Left lung (tissue), 10 donors: ENCODE data around the gene ZNF688. TPM values are rescaled to one million over a fixed set of nuclear protein-coding genes. Genes with fewer than 3 reads are reported as not detected.

Source experiments
- ATAC-seq: fragments of 200-7000 bp; cut with Tn5 transposase; one replicate; pipeline ENCODE4 v1.9.1; 2020; ENCODE audit warnings: moderate library complexity
- DNase-seq, 4 donors: peaks; one replicate each; pipeline ENCODE4 v3.0.0-alpha.2; 2013 to 2020
- H3K27ac ChIP-seq, 2 donors: fragments of 200-600 bp; sonication (generic) in 1 of 2; one replicate each; pipeline versions ENCODE4 v1.5.0 to v1.8.0; 2020 to 2021
- H3K27me3 ChIP-seq, 2 donors: fragments of 200-600 bp; sonication (generic) in 1 of 2; one replicate each; pipeline versions ENCODE4 v1.5.0 to v1.8.0; 2020 to 2021
- H3K36me3 ChIP-seq, 2 donors: fragments of 200-600 bp; sonication (generic) in 1 of 2; one replicate each; pipeline versions ENCODE4 v1.5.0 to v1.8.0; 2020 to 2021
- H3K4me1 ChIP-seq, 2 donors: fragments of 200-600 bp; one replicate each; pipeline ENCODE4 v1.8.0; 2021
- H3K4me3 ChIP-seq, 2 donors: fragments of 200-600 bp; sonication (generic) in 1 of 2; one replicate each; pipeline versions ENCODE4 v1.5.0 to v1.8.0; 2020 to 2021; ENCODE audit warnings: mild to moderate bottlenecking in 1 of 2
- H3K9me3 ChIP-seq, 2 donors: fragments of 200-600 bp; sonication (generic) in 1 of 2; one replicate each; pipeline versions ENCODE4 v1.5.0 to v1.8.0; 2020 to 2021
- intact Hi-C, 2 donors: fragments of 100-400 bp; cut with DNase I; formaldehyde crosslinking; loops; one replicate each; pipeline versions ENCODE4 v1.11.2 to v1.14.2; 2022
- polyA plus RNA-seq, 6 donors: library from polyadenylated mRNA; unstranded; fragments of 120-200 nt; gene quantifications; one replicate each; pipeline ENCODE4 v1.2.1, GENCODE V29; 2013; ENCODE audit not compliant: insufficient read length in 6 of 6
- total RNA-seq, 2 donors: library from RNA; stranded (reverse); fragmentation: NEBNext Ultra II Directional; extraction: Animal tissue kit (Norgen Biotek cat#: 25700); gene quantifications; one replicate each; pipeline ENCODE4 v1.2.1, GENCODE V29; 2021
- TF ChIP-seq, protein P1 (sequence below), 2 donors: fragments of 200-600 bp; sonication (generic) in 1 of 2; IDR thresholded peaks; one replicate each; pipeline versions ENCODE4 v1.5.0 to v1.8.0; 2021; ENCODE audit warnings: antibody characterized with exemption in 2 of 2
- donor health status: DM: no; HTN: yes; CAD: no.
- donor health status: DM: no; HTN: no; CAD: no.

The ZNF688 gene
- total and polyA plus RNA-seq, 8 donors = 8.9 to 16.4 (median 12.3) TPM

DNA sequence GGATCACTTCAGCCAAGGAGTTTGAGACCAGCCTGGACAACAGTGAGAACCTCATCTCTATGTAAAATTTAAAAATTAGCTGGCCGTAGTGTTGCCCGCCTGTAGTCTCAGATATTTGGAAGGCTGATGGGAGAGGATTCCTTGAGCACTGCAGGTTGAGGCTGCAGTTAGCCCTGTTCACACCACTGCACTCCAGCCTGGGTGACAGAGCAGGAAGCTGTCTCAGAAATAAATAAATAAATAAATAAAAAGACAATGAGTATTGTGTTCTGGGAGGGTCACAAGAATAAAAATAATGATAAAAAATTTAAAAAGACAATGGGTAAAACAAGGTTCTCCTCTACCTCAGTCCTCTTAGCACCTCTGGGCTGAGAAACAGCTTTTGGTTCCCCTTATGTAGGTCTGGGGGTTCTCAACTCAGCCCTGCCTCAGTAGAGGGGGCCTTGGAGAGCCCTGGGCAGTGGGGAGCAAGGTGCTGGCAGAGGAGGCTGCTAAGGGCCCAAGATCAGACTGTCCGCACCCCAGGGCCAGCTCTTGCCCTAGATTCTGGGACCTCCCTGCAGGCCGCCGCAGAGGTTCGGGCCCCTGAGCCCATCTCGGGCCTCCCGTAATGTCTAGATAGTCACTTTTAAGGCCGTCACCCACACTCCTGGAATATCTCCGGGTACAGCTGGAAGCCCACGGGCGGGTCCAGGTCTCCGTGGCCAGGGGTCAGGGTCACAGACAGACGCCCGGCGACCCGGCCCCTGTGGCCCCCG is 16.8 kb downstream of the ZNF688 start:
- no peaks in the 10 kb centered on the region for H3K27me3 ChIP-seq
- no peak overlapping the region for H3K27ac ChIP-seq
- H3K9me3 ChIP-seq = no peaks in the 10 kb centered on the region
- H3K36me3 ChIP-seq = peaks cover 0 to 31% of the 10 kb centered on the region in 2 donors
- H3K4me1 ChIP-seq = peaks cover 0 to 57% of the 10 kb centered on the region in 2 donors
- no peak overlapping the region for H3K4me3 ChIP-seq
- no peak for ATAC-seq
- intact Hi-C loops = no loop called here
- TF ChIP-seq, protein P1, sequence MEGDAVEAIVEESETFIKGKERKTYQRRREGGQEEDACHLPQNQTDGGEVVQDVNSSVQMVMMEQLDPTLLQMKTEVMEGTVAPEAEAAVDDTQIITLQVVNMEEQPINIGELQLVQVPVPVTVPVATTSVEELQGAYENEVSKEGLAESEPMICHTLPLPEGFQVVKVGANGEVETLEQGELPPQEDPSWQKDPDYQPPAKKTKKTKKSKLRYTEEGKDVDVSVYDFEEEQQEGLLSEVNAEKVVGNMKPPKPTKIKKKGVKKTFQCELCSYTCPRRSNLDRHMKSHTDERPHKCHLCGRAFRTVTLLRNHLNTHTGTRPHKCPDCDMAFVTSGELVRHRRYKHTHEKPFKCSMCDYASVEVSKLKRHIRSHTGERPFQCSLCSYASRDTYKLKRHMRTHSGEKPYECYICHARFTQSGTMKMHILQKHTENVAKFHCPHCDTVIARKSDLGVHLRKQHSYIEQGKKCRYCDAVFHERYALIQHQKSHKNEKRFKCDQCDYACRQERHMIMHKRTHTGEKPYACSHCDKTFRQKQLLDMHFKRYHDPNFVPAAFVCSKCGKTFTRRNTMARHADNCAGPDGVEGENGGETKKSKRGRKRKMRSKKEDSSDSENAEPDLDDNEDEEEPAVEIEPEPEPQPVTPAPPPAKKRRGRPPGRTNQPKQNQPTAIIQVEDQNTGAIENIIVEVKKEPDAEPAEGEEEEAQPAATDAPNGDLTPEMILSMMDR (IDR thresholded peaks at IDR 0.05) = no peak
- DNase-seq = peak in 1 of 4 donors; percentile 72

- ATAC-seq (no peak), DNase-seq (no peak)
- Histone ChIP-seq H3K27me3 (no peaks in the 10 kb centered on the region), H3K9me3 (no peaks in the 10 kb centered on the region), H3K36me3 (peaks cover 0 to 31% of the 10 kb centered on the region in 2 donors), H3K27ac (peak overlapping the region in 1 of 2 donors; percentile 33), H3K4me1 (peaks cover 0 to 44% of the 10 kb centered on the region in 2 donors), H3K4me3 (no peak overlapping the region)
- TF ChIP-seq, protein P1 (IDR thresholded peaks at IDR 0.05) = no peak
- intact Hi-C loops = no loop called here
Observed at GRCh38 chr16:30553393-30553899, 18.1 kb downstream of the ZNF688 start.

DNA sequence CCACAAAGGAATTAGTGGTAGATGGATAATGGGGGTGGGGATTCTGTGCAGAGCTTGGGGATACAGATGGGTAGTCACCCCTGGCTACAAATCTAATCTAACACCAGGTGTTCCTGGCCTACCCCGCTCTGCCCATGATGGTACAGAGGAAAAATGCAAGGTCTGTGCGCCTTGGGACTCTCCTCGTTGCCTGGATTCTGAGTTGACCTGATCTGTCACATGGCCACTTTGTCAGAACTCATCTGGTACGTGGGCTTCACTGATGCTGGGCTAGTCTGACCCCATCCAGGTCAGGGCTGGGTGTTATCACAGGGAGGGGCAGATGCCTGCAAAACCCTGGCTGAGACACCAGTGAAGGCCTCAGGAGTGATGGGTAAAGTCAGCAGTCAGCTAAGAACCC is 18.6 kb downstream of the ZNF688 start:
- H3K36me3 ChIP-seq = peaks cover 0 to 31% of the 10 kb centered on the region in 2 donors
- DNase-seq (peak in 1 of 4 donors; percentile 10), ATAC-seq (no peak)
- TF ChIP-seq, protein P1 (IDR thresholded peaks at IDR 0.05) = no peak
- no peak overlapping the region for H3K4me3 ChIP-seq
- intact Hi-C loops = no loop called here
- H3K27me3 ChIP-seq = no peaks in the 10 kb centered on the region
- H3K4me1 ChIP-seq = peaks cover 0 to 44% of the 10 kb centered on the region in 2 donors
- H3K27ac ChIP-seq = peak overlapping the region in 1 of 2 donors; percentile 33
- no peaks in the 10 kb centered on the region for H3K9me3 ChIP-seq

- Histone ChIP-seq H3K36me3 (peaks cover 0 to 31% of the 10 kb centered on the region in 2 donors), H3K27me3 (no peaks in the 10 kb centered on the region), H3K4me3 (no peak overlapping the region), H3K27ac (peak overlapping the region in 1 of 2 donors; percentile 33), H3K4me1 (peaks cover 0 to 34% of the 10 kb centered on the region in 2 donors), H3K9me3 (no peaks in the 10 kb centered on the region)
- TF ChIP-seq, protein P1 (IDR thresholded peaks at IDR 0.05) = no peak
- peak in 3 of 4 donors; percentile 67 to 70 (median 68) for DNase-seq
- ATAC-seq = peak; percentile 92
- intact Hi-C loops = no loop called here
Observed at GRCh38 chr16:30551781-30552180, 19.7 kb downstream of the ZNF688 start.
